ENCODE results near the gene TMPRSS3.
"Not testable (repeated sequence)": the region's sequence is repeated elsewhere in the genome, so short reads cannot be mapped to it uniquely, and the experiment has no call there.

Gene TMPRSS3

GRCh38 chr21:42427809-42428419 is 32.1 kb upstream of the TMPRSS3 start:
- no peak for DNase-seq

GRCh38 chr21:42426876-42427480 is 31.1 kb upstream of the TMPRSS3 start:
- DNase-seq: no peak

- no peak for DNase-seq
Observed at GRCh38 chr21:42426424-42426823, 30.6 kb upstream of the TMPRSS3 start.

GRCh38 chr21:42425591-42425990 is 29.7 kb upstream of the TMPRSS3 start:
- no peak for DNase-seq

- no peak for DNase-seq
Observed at GRCh38 chr21:42424914-42425541, 29.2 kb upstream of the TMPRSS3 start.

GRCh38 chr21:42423685-42424084 is 27.8 kb upstream of the TMPRSS3 start:
- no peak for DNase-seq

GRCh38 chr21:42423197-42423675 is 27.4 kb upstream of the TMPRSS3 start:
- DNase-seq: no peak

GRCh38 chr21:42421018-42421793 is 25.4 kb upstream of the TMPRSS3 start:
- DNase-seq: no peak

- no peak for DNase-seq
Observed at GRCh38 chr21:42419845-42420244, 24.0 kb upstream of the TMPRSS3 start.

GRCh38 chr21:42418886-42419285 is 23.0 kb upstream of the TMPRSS3 start:
- no peak for DNase-seq

- DNase-seq: no peak
Observed at GRCh38 chr21:42417533-42417932, 21.7 kb upstream of the TMPRSS3 start.

GRCh38 chr21:42414928-42415769 is 19.3 kb upstream of the TMPRSS3 start:
- peak; percentile 30 for DNase-seq

- no peak for DNase-seq
Observed at GRCh38 chr21:42414553-42414927, 18.7 kb upstream of the TMPRSS3 start.

GRCh38 chr21:42414066-42414465 is 18.2 kb upstream of the TMPRSS3 start:
- DNase-seq: no peak

GRCh38 chr21:42413500-42413899 is 17.6 kb upstream of the TMPRSS3 start:
- DNase-seq: no peak

GRCh38 chr21:42413093-42413492 is 17.2 kb upstream of the TMPRSS3 start:
- no peak for DNase-seq

- DNase-seq: no peak
Observed at GRCh38 chr21:42412636-42412933, 16.7 kb upstream of the TMPRSS3 start.

- no peak for DNase-seq
Observed at GRCh38 chr21:42411891-42412635, 16.2 kb upstream of the TMPRSS3 start.

GRCh38 chr21:42411197-42411869 is 15.5 kb upstream of the TMPRSS3 start:
- no peak for DNase-seq

GRCh38 chr21:42409366-42409765 is 13.5 kb upstream of the TMPRSS3 start:
- no peak for DNase-seq

GRCh38 chr21:42408718-42409117 is 12.9 kb upstream of the TMPRSS3 start:
- DNase-seq: not testable (repeated sequence)
